ENCODE results near the gene ROR2.

The ROR2 gene

GRCh38 chr9:91837981-91838731 is 111.9 kb downstream of the ROR2 start:
- Histone ChIP-seq H3K36me3 (no peaks in the 10 kb centered on the region), H3K27me3 (no peaks in the 10 kb centered on the region), H3K4me2 (peak overlapping the region; percentile 89), H3K9ac (peak overlapping the region; percentile 54; the same call in 1 of the 2 replicates), H3K4me3 (no peak overlapping the region), H3K27ac (peak overlapping the region; percentile 74), H3K9me3 (no peaks in the 10 kb centered on the region), H3K4me1 (peaks cover 91% of the 10 kb centered on the region), H4K20me1 (no peaks in the 10 kb centered on the region)
- no peak for TF ChIP-seq Cebpa-rat (IDR thresholded peaks at IDR 0.05)

- Histone ChIP-seq H3K4me2 (peak overlapping the region; percentile 89), H3K27me3 (no peaks in the 10 kb centered on the region), H3K27ac (peak overlapping the region; percentile 74), H3K9me3 (no peaks in the 10 kb centered on the region), H4K20me1 (no peaks in the 10 kb centered on the region), H3K9ac (no peak overlapping the region), H3K4me3 (no peak overlapping the region), H3K36me3 (no peaks in the 10 kb centered on the region), H3K4me1 (peaks cover 75% of the 10 kb centered on the region)
- no peak for TF ChIP-seq Cebpa-rat (IDR thresholded peaks at IDR 0.05)
Measured at GRCh38 chr9:91836515-91836914, 113.5 kb downstream of the ROR2 start.

GRCh38 chr9:91835632-91836031 is 114.4 kb downstream of the ROR2 start:
- no peak for TF ChIP-seq Cebpa-rat (IDR thresholded peaks at IDR 0.05)
- peaks cover 66% of the 10 kb centered on the region for H3K4me1 ChIP-seq
- H3K4me3 ChIP-seq: no peak overlapping the region
- H3K9ac ChIP-seq: no peak overlapping the region
- no peaks in the 10 kb centered on the region for H3K36me3 ChIP-seq
- no peaks in the 10 kb centered on the region for H4K20me1 ChIP-seq
- H3K27ac ChIP-seq: no peak overlapping the region
- no peaks in the 10 kb centered on the region for H3K27me3 ChIP-seq
- H3K4me2 ChIP-seq: peak overlapping the region; percentile 89; the same call in 1 of the 2 replicates
- no peaks in the 10 kb centered on the region for H3K9me3 ChIP-seq

GRCh38 chr9:91835216-91835615 is 114.8 kb downstream of the ROR2 start:
- no peak for TF ChIP-seq Cebpa-rat (IDR thresholded peaks at IDR 0.05)
- Histone ChIP-seq H3K9me3 (no peaks in the 10 kb centered on the region), H3K27me3 (no peaks in the 10 kb centered on the region), H3K36me3 (no peaks in the 10 kb centered on the region), H3K27ac (no peak overlapping the region), H3K4me2 (peak overlapping the region; percentile 89; the same call in 1 of the 2 replicates), H3K4me1 (peaks cover 62% of the 10 kb centered on the region), H3K9ac (no peak overlapping the region), H4K20me1 (no peaks in the 10 kb centered on the region), H3K4me3 (no peak overlapping the region)

- H3K9ac ChIP-seq: no peak overlapping the region
- no peak overlapping the region for H3K27ac ChIP-seq
- TF ChIP-seq Cebpa-rat (IDR thresholded peaks at IDR 0.05): no peak
- H3K4me1 ChIP-seq: peaks cover 57% of the 10 kb centered on the region
- no peaks in the 10 kb centered on the region for H3K27me3 ChIP-seq
- H3K4me2 ChIP-seq: no peak overlapping the region
- H3K4me3 ChIP-seq: no peak overlapping the region
- H3K9me3 ChIP-seq: no peaks in the 10 kb centered on the region
- no peaks in the 10 kb centered on the region for H4K20me1 ChIP-seq
- H3K36me3 ChIP-seq: no peaks in the 10 kb centered on the region
Measured at GRCh38 chr9:91834740-91835139, 115.3 kb downstream of the ROR2 start.

GRCh38 chr9:91833878-91834255 is 116.2 kb downstream of the ROR2 start:
- no peaks in the 10 kb centered on the region for H3K27me3 ChIP-seq
- no peak overlapping the region for H3K9ac ChIP-seq
- no peaks in the 10 kb centered on the region for H4K20me1 ChIP-seq
- no peak for TF ChIP-seq Cebpa-rat (IDR thresholded peaks at IDR 0.05)
- H3K36me3 ChIP-seq: no peaks in the 10 kb centered on the region
- H3K4me1 ChIP-seq: peaks cover 48% of the 10 kb centered on the region
- no peaks in the 10 kb centered on the region for H3K9me3 ChIP-seq
- no peak overlapping the region for H3K27ac ChIP-seq
- no peak overlapping the region for H3K4me3 ChIP-seq
- H3K4me2 ChIP-seq: peak overlapping the region; percentile 22; the same call in 1 of the 2 replicates

- no peak for TF ChIP-seq Cebpa-rat (IDR thresholded peaks at IDR 0.05)
- no peaks in the 10 kb centered on the region for H3K9me3 ChIP-seq
- no peaks in the 10 kb centered on the region for H3K36me3 ChIP-seq
- H3K4me2 ChIP-seq: no peak overlapping the region
- no peak overlapping the region for H3K27ac ChIP-seq
- H4K20me1 ChIP-seq: no peaks in the 10 kb centered on the region
- no peak overlapping the region for H3K9ac ChIP-seq
- H3K27me3 ChIP-seq: no peaks in the 10 kb centered on the region
- H3K4me1 ChIP-seq: peaks cover 43% of the 10 kb centered on the region
- no peak overlapping the region for H3K4me3 ChIP-seq
Measured at GRCh38 chr9:91833096-91833877, 116.7 kb downstream of the ROR2 start.

- no peaks in the 10 kb centered on the region for H3K27me3 ChIP-seq
- H3K27ac ChIP-seq: no peak overlapping the region
- H3K4me2 ChIP-seq: no peak overlapping the region
- no peaks in the 10 kb centered on the region for H3K9me3 ChIP-seq
- no peaks in the 10 kb centered on the region for H4K20me1 ChIP-seq
- TF ChIP-seq Cebpa-rat (IDR thresholded peaks at IDR 0.05): no peak
- H3K9ac ChIP-seq: no peak overlapping the region
- H3K4me3 ChIP-seq: no peak overlapping the region
- H3K36me3 ChIP-seq: no peaks in the 10 kb centered on the region
- H3K4me1 ChIP-seq: peaks cover 33% of the 10 kb centered on the region
Measured at GRCh38 chr9:91832322-91832721, 117.7 kb downstream of the ROR2 start.

GRCh38 chr9:91825866-91826265 is 124.2 kb downstream of the ROR2 start:
- no peak for TF ChIP-seq Cebpa-rat (IDR thresholded peaks at IDR 0.05)
- H3K27me3 ChIP-seq: no peaks in the 10 kb centered on the region
- H3K36me3 ChIP-seq: no peaks in the 10 kb centered on the region
- no peak overlapping the region for H3K9ac ChIP-seq
- H3K4me2 ChIP-seq: no peak overlapping the region
- H3K4me1 ChIP-seq: no peaks in the 10 kb centered on the region
- no peaks in the 10 kb centered on the region for H4K20me1 ChIP-seq
- H3K9me3 ChIP-seq: no peaks in the 10 kb centered on the region
- H3K4me3 ChIP-seq: no peak overlapping the region
- H3K27ac ChIP-seq: no peak overlapping the region

GRCh38 chr9:91825422-91825821 is 124.6 kb downstream of the ROR2 start:
- no peak for TF ChIP-seq Cebpa-rat (IDR thresholded peaks at IDR 0.05)
- H3K9ac ChIP-seq: no peak overlapping the region
- no peaks in the 10 kb centered on the region for H3K27me3 ChIP-seq
- H3K4me1 ChIP-seq: no peaks in the 10 kb centered on the region
- no peaks in the 10 kb centered on the region for H3K36me3 ChIP-seq
- H3K9me3 ChIP-seq: no peaks in the 10 kb centered on the region
- no peak overlapping the region for H3K27ac ChIP-seq
- H3K4me2 ChIP-seq: no peak overlapping the region
- H3K4me3 ChIP-seq: no peak overlapping the region
- no peaks in the 10 kb centered on the region for H4K20me1 ChIP-seq

Measured in BLaER1 (cell line).